PC-9 (cell line): ENCODE measurements around the gene RAB10. TPM values are rescaled to one million over a fixed set of nuclear protein-coding genes. Genes with fewer than 3 reads are reported as not detected.
"Not testable (repeated sequence)": the region's sequence is repeated elsewhere in the genome, so short reads cannot be mapped to it uniquely, and the experiment has no call there.

Source experiments
- BruUV-seq: library from RNA; stranded (reverse); fragments of 400-500 nt; replicated peaks from 2 replicates; lab custom pipeline; 2021; lab: Mats Ljungman, UMichigan
- CTCF ChIA-PET: fragments of 300-600 bp; sonication (Branson Sonifier 250); formaldehyde crosslinking; loops from one replicate; lab custom pipeline; 2022; ENCODE audit warnings: antibody characterized with exemption; lab: Charles Lee
- POLR2A ChIA-PET: fragments of 300-600 bp; sonication (Branson Sonifier 250); formaldehyde crosslinking; loops from one replicate; lab custom pipeline; 2022; ENCODE audit warnings: antibody characterized with exemption; ENCODE audit not compliant: unreplicated experiment; lab: Charles Lee
- DNase-seq, 2 experiments: peaks; one replicate each; pipeline versions ENCODE4 v3.0.0 to v3.0.0-alpha.2; 2015 to 2022; ENCODE audit warnings: mixed read lengths in 1 of 2
- H2AFZ ChIP-seq: fragments of 200-600 bp; sonication (generic); 2 replicates; pipeline ENCODE4 v1.8.1; 2017; ENCODE audit warnings: antibody characterized with exemption
- H3F3A ChIP-seq: fragments of 200-600 bp; sonication (generic); 2 replicates; pipeline ENCODE4 v1.8.1; 2017; ENCODE audit warnings: antibody characterized with exemption, mild to moderate bottlenecking, low read depth; ENCODE audit not compliant: insufficient read depth
- H3K27ac ChIP-seq: fragments of 200-600 bp; sonication (generic); 2 replicates; pipeline ENCODE4 v1.6.1; 2016; ENCODE audit warnings: mixed run types
- H3K27me3 ChIP-seq: fragments of 200-600 bp; sonication (generic); 2 replicates; pipeline ENCODE4 v1.6.1; 2016; ENCODE audit warnings: low read depth, mixed run types; ENCODE audit not compliant: insufficient read depth
- H3K36me3 ChIP-seq: fragments of 200-600 bp; sonication (generic); 2 replicates; pipeline ENCODE4 v1.6.1; 2016; ENCODE audit warnings: low read depth, mixed run types
- H3K4me1 ChIP-seq: fragments of 200-600 bp; sonication (generic); replicated peaks from 2 replicates; pipeline ENCODE4 v1.6.1; 2016; ENCODE audit warnings: mixed run types; ENCODE audit not compliant: insufficient read depth
- H3K4me2 ChIP-seq: fragments of 200-600 bp; sonication (generic); 2 replicates; pipeline ENCODE4 v1.6.1; 2017; ENCODE audit warnings: mixed run types
- H3K4me3 ChIP-seq: fragments of 200-600 bp; sonication (generic); 2 replicates; pipeline ENCODE4 v1.6.1; 2016; ENCODE audit warnings: mixed run types
- H3K79me2 ChIP-seq: fragments of 200-600 bp; sonication (generic); 2 replicates; pipeline ENCODE4 v1.6.1; 2017; ENCODE audit warnings: low read depth, mixed run types
- H3K9me2 ChIP-seq: fragments of 200-600 bp; sonication (generic); 2 replicates; pipeline ENCODE4 v1.8.1; 2017; ENCODE audit warnings: mild to moderate bottlenecking; ENCODE audit not compliant: insufficient read depth
- H3K9me3 ChIP-seq: fragments of 200-600 bp; sonication (generic); 2 replicates; pipeline ENCODE4 v1.8.1; 2016; ENCODE audit warnings: low read depth; ENCODE audit not compliant: insufficient read depth
- H4K20me1 ChIP-seq: fragments of 200-600 bp; sonication (generic); 2 replicates; pipeline ENCODE4 v1.8.1; 2017; ENCODE audit not compliant: insufficient read depth
- EZH2 ChIP-seq: fragments of 200-600 bp; sonication (generic); IDR thresholded peaks from 2 replicates; pipeline ENCODE4 v1.8.0; 2017; ENCODE audit warnings: antibody characterized with exemption, low read depth
- intact Hi-C: fragments of 100-400 bp; cut with micrococcal nuclease; formaldehyde crosslinking; loops from one replicate; pipeline ENCODE4 v1.10.0; 2022; ENCODE audit not compliant: unreplicated experiment
- total RNA-seq: library from RNA; stranded (reverse); gene quantifications from 2 replicates; pipeline ENCODE4 v1.2.3, GENCODE V29; 2021
- TF ChIP-seq, protein P1 (sequence below): fragments of 200-600 bp; sonication (generic); conservative IDR thresholded peaks from 2 replicates; pipeline ENCODE4 v1.6.1; 2017; ENCODE audit warnings: mixed run types, antibody characterized with exemption, mild to moderate bottlenecking, moderate library complexity

RAB10 gene
- total RNA-seq, 1 experiment from 2014 or later, result 171 TPM

GRCh38 chr2:25994509-25994908, 39.4 kb upstream of the RAB10 start:
- Histone ChIP-seq H3F3A (peaks cover 27% of the 10 kb centered on the region; the same call in 1 of the 2 replicates), H3K9me3 (no peaks in the 10 kb centered on the region), H4K20me1 (no peaks in the 10 kb centered on the region), H3K79me2 (no peaks in the 10 kb centered on the region), H3K4me1 (peaks cover 44% of the 10 kb centered on the region), H3K27ac (no peak overlapping the region), H3K9me2 (no peaks in the 10 kb centered on the region), H3K4me2 (no peak overlapping the region), H3K36me3 (no peaks in the 10 kb centered on the region), H3K4me3 (no peak overlapping the region), H3K27me3 (no peaks in the 10 kb centered on the region), H2AFZ (no peak overlapping the region)
- TF ChIP-seq, protein P1, sequence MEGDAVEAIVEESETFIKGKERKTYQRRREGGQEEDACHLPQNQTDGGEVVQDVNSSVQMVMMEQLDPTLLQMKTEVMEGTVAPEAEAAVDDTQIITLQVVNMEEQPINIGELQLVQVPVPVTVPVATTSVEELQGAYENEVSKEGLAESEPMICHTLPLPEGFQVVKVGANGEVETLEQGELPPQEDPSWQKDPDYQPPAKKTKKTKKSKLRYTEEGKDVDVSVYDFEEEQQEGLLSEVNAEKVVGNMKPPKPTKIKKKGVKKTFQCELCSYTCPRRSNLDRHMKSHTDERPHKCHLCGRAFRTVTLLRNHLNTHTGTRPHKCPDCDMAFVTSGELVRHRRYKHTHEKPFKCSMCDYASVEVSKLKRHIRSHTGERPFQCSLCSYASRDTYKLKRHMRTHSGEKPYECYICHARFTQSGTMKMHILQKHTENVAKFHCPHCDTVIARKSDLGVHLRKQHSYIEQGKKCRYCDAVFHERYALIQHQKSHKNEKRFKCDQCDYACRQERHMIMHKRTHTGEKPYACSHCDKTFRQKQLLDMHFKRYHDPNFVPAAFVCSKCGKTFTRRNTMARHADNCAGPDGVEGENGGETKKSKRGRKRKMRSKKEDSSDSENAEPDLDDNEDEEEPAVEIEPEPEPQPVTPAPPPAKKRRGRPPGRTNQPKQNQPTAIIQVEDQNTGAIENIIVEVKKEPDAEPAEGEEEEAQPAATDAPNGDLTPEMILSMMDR, result no peak
- no peak for TF ChIP-seq EZH2
- ChIA-PET POLR2A (no interaction called here), CTCF (no interaction called here)
- BruUV-seq, result no TSS peak
- intact Hi-C loops, result no loop called here
- DNase-seq, result no peak

GRCh38 chr2:25996844-25997243, 37.0 kb upstream of the RAB10 start:
- H3K27me3 ChIP-seq, result no peaks in the 10 kb centered on the region
- TF ChIP-seq EZH2, result no peak
- TF ChIP-seq, protein P1, result no peak
- intact Hi-C loops, result loop anchor here (1.0 to 5.0 kb wide), 3 partner anchors 15 to 90 kb away; partner anchors contain the start of gene RAB10
- no peaks in the 10 kb centered on the region for H3K79me2 ChIP-seq
- ChIA-PET CTCF (interaction anchor here (0.7 kb wide), 1 partner anchor 93 kb away, joined by 14 read pairs; no protein-coding TSS in a partner anchor), POLR2A (no interaction called here)
- H3F3A ChIP-seq, result peaks cover 29% of the 10 kb centered on the region
- H3K9me2 ChIP-seq, result no peaks in the 10 kb centered on the region
- no peaks in the 10 kb centered on the region for H4K20me1 ChIP-seq
- peaks cover 57% of the 10 kb centered on the region for H3K4me1 ChIP-seq
- H3K27ac ChIP-seq, result peak overlapping the region; percentile 92
- H2AFZ ChIP-seq, result no peak overlapping the region
- 0 out of 2 replicates have a peak overlapping the region, but pooled peaks have one; percentile 2 for H3K4me2 ChIP-seq
- no TSS peak for BruUV-seq
- no peak overlapping the region for H3K4me3 ChIP-seq
- H3K36me3 ChIP-seq, result no peaks in the 10 kb centered on the region
- DNase-seq, result no peak
- H3K9me3 ChIP-seq, result no peaks in the 10 kb centered on the region

DNA sequence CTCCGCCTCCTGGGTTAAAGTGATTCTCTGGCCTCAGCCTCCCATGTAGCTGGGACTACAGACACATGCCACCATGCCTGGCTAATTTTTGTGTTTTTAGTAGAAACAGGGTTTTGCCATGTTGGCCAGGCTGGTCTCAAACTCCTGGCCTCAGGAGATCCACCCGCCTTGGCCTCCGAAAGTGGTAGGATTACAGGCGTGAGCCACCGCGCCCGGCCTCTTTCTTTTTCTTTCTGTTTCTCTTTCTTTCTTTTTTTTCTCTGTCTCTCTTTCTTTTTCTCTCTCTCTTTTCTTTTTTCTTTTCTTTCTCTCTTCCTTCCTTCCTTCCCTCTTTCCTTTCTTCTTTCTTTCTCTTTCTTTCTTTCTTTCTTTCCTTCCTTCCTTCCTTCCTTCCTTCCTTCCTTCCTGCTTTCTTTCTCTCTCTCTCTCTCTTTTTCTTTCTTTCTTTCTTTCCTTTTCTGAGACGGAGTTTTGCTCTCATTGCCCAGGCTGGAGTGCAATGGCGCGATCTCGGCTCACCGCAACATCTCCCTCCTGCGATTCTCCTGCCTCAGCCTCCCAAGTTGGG, 35.0 kb upstream of the RAB10 start:
- H4K20me1 ChIP-seq, H3K9me2 ChIP-seq, POLR2A ChIA-PET, DNase-seq, H2AFZ ChIP-seq, BruUV-seq, H3K36me3 ChIP-seq, H3K4me3 ChIP-seq, H3K79me2 ChIP-seq, H3K9me3 ChIP-seq, H3K27me3 ChIP-seq, H3K4me2 ChIP-seq: not testable (repeated sequence)
- peak overlapping the region; percentile 92 for H3K27ac ChIP-seq
- intact Hi-C loops, result loop anchor here (5.0 kb wide), 1 partner anchor 88 kb away; no protein-coding TSS in a partner anchor
- peaks cover 55% of the 10 kb centered on the region for H3K4me1 ChIP-seq
- CTCF ChIA-PET, result interaction anchor here (0.6 kb wide), 1 partner anchor 230 kb away, joined by 3 read pairs; no protein-coding TSS in a partner anchor
- peaks cover 26% of the 10 kb centered on the region for H3F3A ChIP-seq

GRCh38 chr2:25999406-25999805, 34.5 kb upstream of the RAB10 start:
- intact Hi-C loops, result loop anchor here (5.0 kb wide), 1 partner anchor 88 kb away; no protein-coding TSS in a partner anchor
- CTCF ChIA-PET, result interaction anchor here (0.6 kb wide), 2 partner anchors 145 to 230 kb away, joined by 3 to 4 read pairs; no protein-coding TSS in a partner anchor

More at GRCh38 chr2:25999406-25999805, 34.5 kb upstream of the RAB10 start:
- H3K4me2 ChIP-seq, H3K9me2 ChIP-seq, POLR2A ChIA-PET, DNase-seq, H3K9me3 ChIP-seq, H3K27me3 ChIP-seq, H4K20me1 ChIP-seq, H2AFZ ChIP-seq, H3K79me2 ChIP-seq, H3K36me3 ChIP-seq, H3K4me3 ChIP-seq: not testable (repeated sequence)
- H3K27ac ChIP-seq, result peak overlapping the region; percentile 92
- BruUV-seq, result TSS peak; percentile 64
- H3F3A ChIP-seq, result peaks cover 26% of the 10 kb centered on the region
- peaks cover 55% of the 10 kb centered on the region for H3K4me1 ChIP-seq
